GM18861 (cell line): Measurements from ENCODE around the gene EDNRB.

Experiments
- ATAC-seq: cut with Tn5 transposase; IDR thresholded peaks from one replicate; pipeline ENCODE4 v1.9.1; 2021; ENCODE audit not compliant: unreplicated experiment

The EDNRB gene

GRCh38 chr13:77898097-77898496, 20.5 kb downstream of the EDNRB start:
- peak; percentile 99 for ATAC-seq

GRCh38 chr13:77896977-77897376, 21.7 kb downstream of the EDNRB start:
- ATAC-seq = no peak

GRCh38 chr13:77896536-77896935, 22.1 kb downstream of the EDNRB start:
- ATAC-seq = no peak

GRCh38 chr13:77894743-77895142, 23.9 kb downstream of the EDNRB start:
- no peak for ATAC-seq

- ATAC-seq = no peak
These were observed 25.6 kb downstream of the EDNRB start for GRCh38 chr13:77893066-77893465.

- no peak for ATAC-seq
These were observed 26.1 kb downstream of the EDNRB start for GRCh38 chr13:77892491-77892890.

GRCh38 chr13:77891486-77891885, 27.1 kb downstream of the EDNRB start:
- ATAC-seq = no peak

- ATAC-seq = no peak
These were observed 27.6 kb downstream of the EDNRB start for GRCh38 chr13:77891041-77891440.

- no peak for ATAC-seq
These were observed 35.3 kb downstream of the EDNRB start for GRCh38 chr13:77883328-77883727.

- no peak for ATAC-seq
These were observed 40.4 kb downstream of the EDNRB start for GRCh38 chr13:77878190-77878589.

- no peak for ATAC-seq
These were observed 42.5 kb downstream of the EDNRB start for GRCh38 chr13:77876176-77876575.

GRCh38 chr13:77874406-77874805, 44.2 kb downstream of the EDNRB start:
- ATAC-seq = no peak

GRCh38 chr13:77872995-77873394, 45.6 kb downstream of the EDNRB start:
- no peak for ATAC-seq

GRCh38 chr13:77871596-77871995, 47.0 kb downstream of the EDNRB start:
- ATAC-seq = no peak

- ATAC-seq = no peak
These were observed 49.9 kb downstream of the EDNRB start for GRCh38 chr13:77868717-77869116.

GRCh38 chr13:77866971-77867370, 51.7 kb downstream of the EDNRB start:
- no peak for ATAC-seq

- ATAC-seq = no peak
These were observed 53.0 kb downstream of the EDNRB start for GRCh38 chr13:77865622-77866021.

GRCh38 chr13:77863144-77863543, 55.5 kb downstream of the EDNRB start:
- no peak for ATAC-seq

GRCh38 chr13:77861741-77862140, 56.9 kb downstream of the EDNRB start:
- no peak for ATAC-seq

- no peak for ATAC-seq
These were observed 58.1 kb downstream of the EDNRB start for GRCh38 chr13:77860507-77860981.

GRCh38 chr13:77859450-77859849, 59.2 kb downstream of the EDNRB start:
- no peak for ATAC-seq

- ATAC-seq = no peak
These were observed 61.0 kb downstream of the EDNRB start for GRCh38 chr13:77857531-77858209.

- ATAC-seq = no peak
These were observed 64.9 kb downstream of the EDNRB start for GRCh38 chr13:77853703-77854102.
